HEK293 (cell line): ENCODE measurements around the gene DNAH8.
A peak's percentile ranks its signal among the peaks of the same experiment; 100 is the strongest.
"Not testable (repeated sequence)": the region's sequence is repeated elsewhere in the genome, so short reads cannot be mapped to it uniquely, and the experiment has no call there.

Source experiments
- CTCF ChIA-PET: fragments of 350-600 bp; formaldehyde crosslinking; extraction: SDS; loops from one replicate; lab custom pipeline; 2021; ENCODE audit warnings: antibody characterized with exemption; lab: Yijun Ruan, JAX
- POLR2A ChIA-PET: fragments of 300-600 bp; formaldehyde crosslinking; extraction: SDS; loops from one replicate; lab custom pipeline; 2020; ENCODE audit warnings: antibody characterized with exemption, inconsistent platforms; lab: Yijun Ruan, JAX
- H3K27ac ChIP-seq: fragments of 200-500 bp; sonication (Bioruptor generic); 2 replicates; pipeline ENCODE4 v1.5.1; 2014; ENCODE audit warnings: low read depth, low read length, control low read depth, inconsistent platforms; ENCODE audit errors: extremely low read depth
- H3K36me3 ChIP-seq, 2 experiments: fragments of 200-500 bp in 1 of 2; sonication (Bioruptor generic) in 1 of 2; 1 replicate in 1 of 2; 2 replicates in 1 of 2; pipeline ENCODE4 v1.5.1; 2014 to 2017; ENCODE audit warnings: inconsistent platforms in 2 of 2, low read length in 2 of 2; ENCODE audit not compliant: control insufficient read depth in 2 of 2, insufficient read depth in 1 of 2
- H3K4me1 ChIP-seq: fragments of 200-500 bp; sonication (Bioruptor generic); 2 replicates; pipeline ENCODE4 v1.5.1; 2014; ENCODE audit warnings: mild to moderate bottlenecking, low read length, inconsistent platforms; ENCODE audit not compliant: control insufficient read depth, insufficient read depth
- H3K4me3 ChIP-seq: 2 replicates; pipeline ENCODE4 v1.5.1; 2011; ENCODE audit warnings: low read depth, mild to moderate bottlenecking, control low read depth, low read length, moderate library complexity
- H3K9me3 ChIP-seq: fragments of 200-500 bp; sonication (Bioruptor generic); 2 replicates; pipeline ENCODE4 v1.5.1; 2014; ENCODE audit warnings: low read depth, low read length, inconsistent platforms; ENCODE audit not compliant: control insufficient read depth, insufficient read depth
- CTCF ChIP-seq: fragments of 450-650 bp; formaldehyde crosslinking; IDR thresholded peaks from 2 replicates; pipeline ENCODE4 v1.5.1; 2016; ENCODE audit warnings: missing biosample characterization, missing genetic modification characterization
- INSM2 ChIP-seq: fragments of 450-650 bp; formaldehyde crosslinking; IDR thresholded peaks from 2 replicates; pipeline ENCODE4 v1.5.1; 2016; ENCODE audit warnings: missing biosample characterization, missing genetic modification characterization
- KLF16 ChIP-seq: fragments of 450-650 bp; formaldehyde crosslinking; IDR thresholded peaks from 2 replicates; pipeline ENCODE4 v1.5.1; 2017; ENCODE audit warnings: missing biosample characterization, missing genetic modification characterization
- PRDM2 ChIP-seq: fragments of 450-650 bp; formaldehyde crosslinking; IDR thresholded peaks from 2 replicates; pipeline ENCODE4 v1.5.1; 2016; ENCODE audit warnings: missing biosample characterization, missing genetic modification characterization, borderline replicate concordance
- ZEB2 ChIP-seq: fragments of 450-650 bp; formaldehyde crosslinking; IDR thresholded peaks from 2 replicates; pipeline ENCODE4 v1.5.1; 2016; ENCODE audit warnings: missing biosample characterization, missing genetic modification characterization
- ZNF571 ChIP-seq: fragments of 450-650 bp; formaldehyde crosslinking; IDR thresholded peaks from 2 replicates; pipeline ENCODE4 v1.5.0; 2017; ENCODE audit warnings: missing biosample characterization, missing genetic modification characterization
- ZNF623 ChIP-seq: fragments of 450-650 bp; formaldehyde crosslinking; IDR thresholded peaks from 2 replicates; pipeline ENCODE4 v1.5.1; 2016; ENCODE audit warnings: missing biosample characterization, missing genetic modification characterization
- ZNF654 ChIP-seq: fragments of 450-650 bp; formaldehyde crosslinking; IDR thresholded peaks from 2 replicates; pipeline ENCODE4 v1.5.1; 2016; ENCODE audit warnings: low read depth, missing biosample characterization, missing genetic modification characterization
- ZNF664 ChIP-seq: fragments of 450-650 bp; formaldehyde crosslinking; IDR thresholded peaks from 2 replicates; pipeline ENCODE4 v1.5.1; 2016; ENCODE audit warnings: missing biosample characterization, missing genetic modification characterization
- ZNF670 ChIP-seq: fragments of 450-650 bp; formaldehyde crosslinking; IDR thresholded peaks from 2 replicates; pipeline ENCODE4 v1.5.1; 2016; ENCODE audit warnings: missing biosample characterization, missing genetic modification characterization, low read depth

DNAH8 gene

GRCh38 chr6:38871741-38872568, 156.8 kb downstream of the DNAH8 start:
- H3K9me3 ChIP-seq = no peaks in the 10 kb centered on the region
- POLR2A ChIA-PET = no interaction called here
- H3K27ac ChIP-seq = no peak overlapping the region
- H3K36me3 ChIP-seq = no peaks in the 10 kb centered on the region
- CTCF ChIA-PET = interaction anchor here (0.5 to 6.7 kb wide), 88 partner anchors 11 to 1180 kb away, joined by 3 to 65 read pairs (median 4); no protein-coding TSS in a partner anchor
- no peaks in the 10 kb centered on the region for H3K4me1 ChIP-seq
- TF ChIP-seq ZNF664 (tag by site-specific recombination) (peak; percentile 47; the same call in 1 of the 2 replicates), CTCF (peak; percentile 92), ZNF654 (tag by site-specific recombination) (peak; percentile 91), KLF16 (tag by site-specific recombination) (no peak)
- no peak overlapping the region for H3K4me3 ChIP-seq

GRCh38 chr6:38873001-38873400, 157.9 kb downstream of the DNAH8 start:
- CTCF ChIA-PET = interaction anchor here (0.5 to 6.7 kb wide), 46 partner anchors 11 to 1973 kb away, joined by 3 to 65 read pairs (median 5); no protein-coding TSS in a partner anchor
- no peak for TF ChIP-seq ZEB2 (tag by site-specific recombination)
- TF ChIP-seq INSM2 (tag by site-specific recombination) = no peak

GRCh38 chr6:38873816-38874215, 158.7 kb downstream of the DNAH8 start:
- H3K9me3 ChIP-seq, H3K4me1 ChIP-seq, H3K36me3 ChIP-seq, H3K27ac ChIP-seq, H3K4me3 ChIP-seq, POLR2A ChIA-PET: not testable (repeated sequence)
- CTCF ChIA-PET = interaction anchor here (0.7 to 6.7 kb wide), 13 partner anchors 10 to 437 kb away, joined by 3 to 65 read pairs (median 28); no protein-coding TSS in a partner anchor

More at GRCh38 chr6:38873001-38873400, 157.9 kb downstream of the DNAH8 start:
- Histone ChIP-seq H3K4me3 (no peak overlapping the region), H3K27ac (no peak overlapping the region), H3K9me3 (no peaks in the 10 kb centered on the region), H3K4me1 (no peaks in the 10 kb centered on the region), H3K36me3 (no peaks in the 10 kb centered on the region)
- POLR2A ChIA-PET = no interaction called here

- POLR2A ChIA-PET = no interaction called here
These were observed 161.4 kb downstream of the DNAH8 start for GRCh38 chr6:38876475-38876874.

More at GRCh38 chr6:38876475-38876874, 161.4 kb downstream of the DNAH8 start:
- Histone ChIP-seq H3K36me3 (no peaks in the 10 kb centered on the region), H3K4me1 (no peaks in the 10 kb centered on the region), H3K9me3 (no peaks in the 10 kb centered on the region), H3K27ac (no peak overlapping the region), H3K4me3 (no peak overlapping the region)
- TF ChIP-seq ZNF623 (tag by site-specific recombination) (no peak), ZNF571 (tag by site-specific recombination) (no peak), ZNF670 (tag by site-specific recombination) (no peak), PRDM2 (tag by site-specific recombination) (no peak)
- CTCF ChIA-PET = interaction anchor here (0.6 to 6.7 kb wide), 5 partner anchors 35 to 428 kb away, joined by 3 to 65 read pairs (median 4); no protein-coding TSS in a partner anchor
